SK-N-SH treated with all-trans-retinoic acid at 6 μM for 48 hours (cell line): ENCODE results near the gene CFAP299.

Experiments
- ESRRG ChIP-seq: fragments of 250-450 bp; sonication (Bioruptor Pico); IDR thresholded peaks from 2 replicates; pipeline ENCODE4 v1.6.1; 2021; ENCODE audit warnings: mild to moderate bottlenecking
- ZFP3 ChIP-seq: fragments of 250-450 bp; sonication (Bioruptor Pico); IDR thresholded peaks from 2 replicates; pipeline ENCODE4 v1.5.0; 2020; ENCODE audit warnings: mild to moderate bottlenecking, moderate library complexity
- ZNF565 ChIP-seq: fragments of 450-650 bp; formaldehyde crosslinking; conservative IDR thresholded peaks from 2 replicates; pipeline ENCODE4 v1.5.0; 2020; ENCODE audit warnings: low read depth, mild to moderate bottlenecking, moderate library complexity
- ZNF70 ChIP-seq: fragments of 450-650 bp; formaldehyde crosslinking; IDR thresholded peaks from 2 replicates; pipeline ENCODE4 v1.5.0; 2020; ENCODE audit warnings: mild to moderate bottlenecking, moderate library complexity
- TF ChIP-seq, protein P1 (sequence below): fragments of 250-450 bp; sonication (Bioruptor Pico); IDR thresholded peaks from 2 replicates; pipeline ENCODE4 v1.8.0; 2020; ENCODE audit warnings: mild to moderate bottlenecking, moderate library complexity, borderline replicate concordance

DNA sequence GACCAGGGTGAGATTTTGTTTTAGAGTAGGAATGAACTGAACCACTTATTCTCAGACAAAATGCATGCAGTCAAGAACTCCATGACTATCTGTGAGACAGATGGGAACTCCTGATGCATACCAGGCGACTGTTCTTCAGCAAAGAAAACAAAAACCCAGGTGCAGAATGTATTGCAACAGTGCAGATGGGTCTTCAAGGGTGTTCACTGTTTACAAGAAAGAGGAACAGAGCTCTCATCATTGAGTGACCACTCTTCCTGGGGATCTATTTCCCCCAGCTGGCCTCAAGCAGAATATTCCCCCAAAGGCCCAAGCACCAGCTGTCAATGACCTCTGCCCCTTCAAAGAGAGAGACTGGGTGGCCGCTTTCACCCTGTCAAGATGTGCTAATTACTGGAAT lies 655.3 kb downstream of the CFAP299 start:
- no peak for TF ChIP-seq ESRRG (CRISPR knock-in tag)
- no peak for TF ChIP-seq ZFP3
- no peak for TF ChIP-seq ZNF70
- TF ChIP-seq, protein P1, sequence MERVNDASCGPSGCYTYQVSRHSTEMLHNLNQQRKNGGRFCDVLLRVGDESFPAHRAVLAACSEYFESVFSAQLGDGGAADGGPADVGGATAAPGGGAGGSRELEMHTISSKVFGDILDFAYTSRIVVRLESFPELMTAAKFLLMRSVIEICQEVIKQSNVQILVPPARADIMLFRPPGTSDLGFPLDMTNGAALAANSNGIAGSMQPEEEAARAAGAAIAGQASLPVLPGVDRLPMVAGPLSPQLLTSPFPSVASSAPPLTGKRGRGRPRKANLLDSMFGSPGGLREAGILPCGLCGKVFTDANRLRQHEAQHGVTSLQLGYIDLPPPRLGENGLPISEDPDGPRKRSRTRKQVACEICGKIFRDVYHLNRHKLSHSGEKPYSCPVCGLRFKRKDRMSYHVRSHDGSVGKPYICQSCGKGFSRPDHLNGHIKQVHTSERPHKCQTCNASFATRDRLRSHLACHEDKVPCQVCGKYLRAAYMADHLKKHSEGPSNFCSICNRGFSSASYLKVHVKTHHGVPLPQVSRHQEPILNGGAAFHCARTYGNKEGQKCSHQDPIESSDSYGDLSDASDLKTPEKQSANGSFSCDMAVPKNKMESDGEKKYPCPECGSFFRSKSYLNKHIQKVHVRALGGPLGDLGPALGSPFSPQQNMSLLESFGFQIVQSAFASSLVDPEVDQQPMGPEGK, result no peak
- TF ChIP-seq ZNF565 (CRISPR knock-in tag), result no peak
